ENCODE results near the gene TRIM36.

Gene TRIM36

GRCh38 chr5:115169487-115170133 lies at the start of gene TRIM36:
Gene TRIM36, minus strand, starts transcription at chr5:115169908. Its CDS starts 274 bp downstream, at chr5:115169634.
- peak; percentile 92 for DNase-seq

GRCh38 chr5:115214541-115214940 lies 44.8 kb upstream of the TRIM36 start:
- no peak for DNase-seq

- peak; percentile 59 for DNase-seq
Observed at GRCh38 chr5:115209279-115209678, 39.6 kb upstream of the TRIM36 start.

- DNase-seq, result no peak
Observed at GRCh38 chr5:115202952-115203351, 33.2 kb upstream of the TRIM36 start.

- DNase-seq, result no peak
Observed at GRCh38 chr5:115196161-115196560, 26.5 kb upstream of the TRIM36 start.

GRCh38 chr5:115194676-115195075 lies 25.0 kb upstream of the TRIM36 start:
- no peak for DNase-seq

- no peak for DNase-seq
Observed at GRCh38 chr5:115193295-115193694, 23.6 kb upstream of the TRIM36 start.

- DNase-seq, result no peak
Observed at GRCh38 chr5:115192098-115192497, 22.4 kb upstream of the TRIM36 start.

GRCh38 chr5:115191474-115192031 lies 21.8 kb upstream of the TRIM36 start:
- DNase-seq, result no peak

GRCh38 chr5:115190388-115190787 lies 20.7 kb upstream of the TRIM36 start:
- DNase-seq, result no peak

GRCh38 chr5:115189866-115190265 lies 20.2 kb upstream of the TRIM36 start:
- DNase-seq, result no peak

GRCh38 chr5:115186794-115187193 lies 17.1 kb upstream of the TRIM36 start:
- DNase-seq, result no peak

- no peak for DNase-seq
Observed at GRCh38 chr5:115184770-115185169, 15.1 kb upstream of the TRIM36 start.

GRCh38 chr5:115181757-115182156 lies 12.0 kb upstream of the TRIM36 start:
- no peak for DNase-seq

GRCh38 chr5:115180165-115180709 lies 10.5 kb upstream of the TRIM36 start:
- peak; percentile 7 for DNase-seq

GRCh38 chr5:115179394-115180164 lies 9.9 kb upstream of the TRIM36 start:
- no peak for DNase-seq

GRCh38 chr5:115179030-115179393 lies 9.3 kb upstream of the TRIM36 start:
- DNase-seq, result no peak

- no peak for DNase-seq
Observed at GRCh38 chr5:115170929-115171510, 1.3 kb upstream of the TRIM36 start.

- no peak for DNase-seq
Observed at GRCh38 chr5:115170134-115170928, 623 bp upstream of the TRIM36 start.

GRCh38 chr5:115168829-115169486 lies 750 bp downstream of the TRIM36 start:
- DNase-seq, result no peak

GRCh38 chr5:115166744-115167393 lies 2.8 kb downstream of the TRIM36 start:
- no peak for DNase-seq

GRCh38 chr5:115165790-115166189 lies 3.9 kb downstream of the TRIM36 start:
- DNase-seq, result no peak

Data from stimulated activated CD4-positive, alpha-beta T cell treated with anti-CD3 and anti-CD28 coated beads, Interleukin-1b, Interleukin-23, amount 100 ng/mL, for 48 hours (primary cell).